Right atrium auricular region (tissue), 2 donors: ENCODE results near the gene OLIG3. TPM values are rescaled to one million over a fixed set of nuclear protein-coding genes. Genes with fewer than 3 reads are reported as not detected.

Source experiments
- DNase-seq: peaks from one replicate; pipeline ENCODE4 v3.0.0-alpha.2; 2019; ENCODE audit warnings: low spot score
- H3K27ac ChIP-seq, 2 donors: fragments of 200-600 bp; sonication (generic); 1 replicate in 1 of 2; 2 replicates in 1 of 2; pipeline ENCODE4 v1.5.1; 2016 to 2019
- H3K27me3 ChIP-seq, 2 donors: fragments of 200-600 bp; sonication (generic); one replicate each; pipeline versions ENCODE4 v1.5.1 to v1.6.0; 2017 to 2019
- H3K36me3 ChIP-seq: fragments of 200-600 bp; sonication (generic); one replicate; pipeline ENCODE4 v1.5.1; 2016
- H3K4me1 ChIP-seq, 2 donors: fragments of 200-600 bp; sonication (generic); one replicate each; pipeline versions ENCODE4 v1.5.1 to v1.6.0; 2017 to 2019
- H3K4me3 ChIP-seq, 2 donors: fragments of 200-600 bp; sonication (generic); 1 replicate in 1 of 2; 2 replicates in 1 of 2; pipeline ENCODE4 v1.5.1; 2017 to 2019; ENCODE audit warnings: mild to moderate bottlenecking in 1 of 2, moderate library complexity in 1 of 2
- H3K9me3 ChIP-seq, 2 donors: fragments of 200-600 bp; sonication (generic); one replicate each; pipeline ENCODE4 v1.5.1; 2019
- CTCF ChIP-seq, 2 donors: fragments of 200-600 bp; sonication (generic); IDR thresholded peaks; one replicate each; pipeline ENCODE4 v1.5.1; 2019; ENCODE audit warnings: antibody characterized with exemption in 2 of 2
- total RNA-seq, 2 donors: library from RNA; depleted of rRNA; stranded (reverse); fragments of >200 nt; gene quantifications; one replicate each; pipeline ENCODE4 v1.1.0, GENCODE V29; 2016

The OLIG3 gene
- total RNA-seq, 2 donors from 2014 or later: not detected

DNA sequence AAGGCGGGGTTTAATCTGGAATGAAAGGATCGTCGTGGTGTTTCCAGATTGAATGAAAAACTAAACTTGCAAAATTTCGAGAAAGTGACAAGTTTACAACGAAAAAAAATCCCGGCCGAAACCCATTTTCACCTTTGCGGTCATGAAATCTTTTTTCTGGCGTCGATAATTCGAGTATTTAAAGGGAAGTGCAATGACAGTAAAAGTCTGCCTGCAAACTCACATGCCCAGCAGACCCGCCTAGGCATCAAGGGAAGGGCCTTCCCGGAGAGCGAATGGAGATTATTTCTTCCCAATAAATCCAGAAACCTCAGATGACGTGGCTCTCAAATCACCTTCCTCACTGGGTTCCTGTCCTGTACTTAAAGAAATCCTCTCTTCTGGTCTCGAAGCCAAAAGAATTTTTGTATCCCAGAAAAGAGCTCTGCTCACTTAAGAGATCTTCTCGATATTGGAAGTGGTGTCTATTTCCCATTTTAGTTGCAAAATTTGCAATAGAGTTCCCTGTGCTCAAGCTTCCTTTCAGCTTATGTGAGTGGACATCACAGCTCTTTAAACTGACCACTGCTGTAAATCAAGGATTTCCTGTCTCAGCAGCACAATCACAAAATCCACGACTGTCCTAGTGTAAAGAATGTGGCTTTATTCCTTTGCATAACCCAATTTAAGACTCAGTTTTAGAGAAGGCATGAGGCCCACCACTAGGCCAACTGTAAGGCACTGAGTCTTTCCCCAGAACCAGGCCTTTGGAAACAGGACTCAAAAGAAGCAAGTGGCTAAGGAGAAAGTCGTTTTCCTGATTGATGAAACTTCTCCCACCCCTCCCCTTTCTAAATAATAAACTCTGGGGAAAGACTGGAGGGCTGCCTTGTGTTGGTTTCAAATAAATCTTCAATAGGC lies 3.9 kb downstream of the OLIG3 start:
- H3K4me1 ChIP-seq: peaks cover 0 to 44% of the 10 kb centered on the region in 2 donors
- H3K9me3 ChIP-seq: no peaks in the 10 kb centered on the region
- no peak overlapping the region for H3K4me3 ChIP-seq
- peaks cover 70 to 77% of the 10 kb centered on the region in 2 donors for H3K27me3 ChIP-seq
- no peak overlapping the region for H3K27ac ChIP-seq
- TF ChIP-seq CTCF (IDR thresholded peaks at IDR 0.05): no peak
- H3K36me3 ChIP-seq: no peaks in the 10 kb centered on the region
- DNase-seq: no peak

- Histone ChIP-seq H3K27ac (no peak overlapping the region), H3K4me1 (peaks cover 0 to 37% of the 10 kb centered on the region in 2 donors), H3K4me3 (peak overlapping the region in 1 of 2 donors; percentile 28), H3K36me3 (no peaks in the 10 kb centered on the region), H3K27me3 (peaks cover 61 to 68% of the 10 kb centered on the region in 2 donors), H3K9me3 (no peaks in the 10 kb centered on the region)
- TF ChIP-seq CTCF (IDR thresholded peaks at IDR 0.05): no peak
- no peak for DNase-seq
These were observed 4.9 kb downstream of the OLIG3 start for GRCh38 chr6:137489046-137490005.

- no peak for TF ChIP-seq CTCF (IDR thresholded peaks at IDR 0.05)
- Histone ChIP-seq H3K27ac (no peak overlapping the region), H3K4me3 (peak overlapping the region in 1 of 2 donors; percentile 28), H3K9me3 (peaks cover 0 to under 1% of the 10 kb centered on the region in 2 donors), H3K4me1 (peaks cover 0 to 27% of the 10 kb centered on the region in 2 donors), H3K36me3 (no peaks in the 10 kb centered on the region), H3K27me3 (peaks cover 52 to 58% of the 10 kb centered on the region in 2 donors)
- no peak for DNase-seq
These were observed 5.8 kb downstream of the OLIG3 start for GRCh38 chr6:137488150-137489045.

DNA sequence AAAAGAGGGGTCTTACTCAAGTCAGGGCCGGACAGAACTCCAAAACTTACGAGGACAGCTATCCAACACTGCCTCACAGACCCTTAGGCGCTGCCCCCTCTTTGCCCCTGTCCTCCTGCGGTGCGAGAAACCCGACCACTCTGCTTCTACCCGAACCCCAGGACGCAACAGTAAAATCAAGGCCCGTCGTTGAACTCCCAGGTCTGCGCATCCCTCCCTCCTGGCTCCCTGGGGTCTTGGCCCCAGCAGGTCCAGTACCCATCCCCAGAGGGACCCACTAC lies 6.4 kb downstream of the OLIG3 start:
- Histone ChIP-seq H3K27ac (no peak overlapping the region), H3K4me1 (peaks cover 0 to 21% of the 10 kb centered on the region in 2 donors), H3K9me3 (peaks cover 0 to 7% of the 10 kb centered on the region in 2 donors), H3K27me3 (peaks cover 46 to 52% of the 10 kb centered on the region in 2 donors), H3K36me3 (no peaks in the 10 kb centered on the region), H3K4me3 (no peak overlapping the region)
- no peak for DNase-seq
- no peak for TF ChIP-seq CTCF (IDR thresholded peaks at IDR 0.05)
